Measurements from ENCODE around the gene VPREB3. TPM values are rescaled to one million over a fixed set of nuclear protein-coding genes. Genes with fewer than 3 reads are reported as not detected.

VPREB3 gene
- polyA plus RNA-seq, 1 experiment: 0.21 TPM

GRCh38 chr22:23720855-23721254, 33.4 kb downstream of the VPREB3 start:
- Histone ChIP-seq H3K4me3 (ENCODE audit: low read depth, low read length) (no peak overlapping the region), H3K27me3 (ENCODE audit: control insufficient read depth, insufficient read depth, low read length) (no peaks in the 10 kb centered on the region), H3K36me3 (ENCODE audit: control insufficient read depth, insufficient read depth, low read length) (no peaks in the 10 kb centered on the region)
- CTCF ChIA-PET: interaction anchor here (0.6 kb wide), 1 partner anchor 1742 kb away, joined by 3 read pairs; no protein-coding TSS in a partner anchor
- no peak for DNase-seq (ENCODE audit: low read depth)
- POLR2A ChIA-PET: no interaction called here
- TF ChIP-seq CTCF (IDR thresholded peaks at IDR 0.05; ENCODE audit: insufficient read depth, low read depth, low read length): no peak

GRCh38 chr22:23718371-23719165, 35.7 kb downstream of the VPREB3 start:
- no peak for TF ChIP-seq CTCF (IDR thresholded peaks at IDR 0.05; ENCODE audit: insufficient read depth, low read depth, low read length)
- Histone ChIP-seq H3K27me3 (ENCODE audit: control insufficient read depth, insufficient read depth, low read length) (no peaks in the 10 kb centered on the region), H3K4me3 (ENCODE audit: low read depth, low read length) (no peak overlapping the region), H3K36me3 (ENCODE audit: control insufficient read depth, insufficient read depth, low read length) (peaks cover 8% of the 10 kb centered on the region)
- no peak for DNase-seq (ENCODE audit: low read depth)
- POLR2A ChIA-PET: no interaction called here
- CTCF ChIA-PET: no interaction called here

GRCh38 chr22:23716811-23717801, 37.1 kb downstream of the VPREB3 start:
- peak overlapping the region; percentile 84 for H3K4me3 ChIP-seq (ENCODE audit: low read depth, low read length)
- no peak for TF ChIP-seq CTCF (IDR thresholded peaks at IDR 0.05; ENCODE audit: insufficient read depth, low read depth, low read length)
- ChIA-PET CTCF (interaction anchor here (0.6 to 0.8 kb wide), 3 partner anchors 34 to 703 kb away, joined by 3 to 5 read pairs (median 4); partner anchors contain the start of genes SLC2A11 and ZNF70), POLR2A (interaction anchor here (0.5 kb wide), 1 partner anchor 59 kb away, joined by 5 read pairs; no protein-coding TSS in a partner anchor)
- DNase-seq (ENCODE audit: low read depth): peak; percentile 19
- H3K27me3 ChIP-seq (ENCODE audit: control insufficient read depth, insufficient read depth, low read length): no peaks in the 10 kb centered on the region
- H3K36me3 ChIP-seq (ENCODE audit: control insufficient read depth, insufficient read depth, low read length): peaks cover 10% of the 10 kb centered on the region

GRCh38 chr22:23715806-23716375, 38.3 kb downstream of the VPREB3 start:
- ChIA-PET POLR2A (no interaction called here), CTCF (interaction anchor here (1.0 to 1.2 kb wide), 2 partner anchors 9 to 89 kb away, joined by 3 read pairs; no protein-coding TSS in a partner anchor)
- Histone ChIP-seq H3K4me3 (ENCODE audit: low read depth, low read length) (no peak overlapping the region), H3K36me3 (ENCODE audit: control insufficient read depth, insufficient read depth, low read length) (peaks cover 13% of the 10 kb centered on the region), H3K27me3 (ENCODE audit: control insufficient read depth, insufficient read depth, low read length) (no peaks in the 10 kb centered on the region)
- no peak for TF ChIP-seq CTCF (IDR thresholded peaks at IDR 0.05; ENCODE audit: insufficient read depth, low read depth, low read length)
- DNase-seq (ENCODE audit: low read depth): no peak

Data from BJ (cell line).